HCT116 (cell line): ENCODE measurements around the gene HDLBP. TPM values are rescaled to one million over a fixed set of nuclear protein-coding genes. Genes with fewer than 3 reads are reported as not detected.

Experiments
- ATAC-seq: fragments of 200-7000 bp; cut with Tn5 transposase; 2 replicates; pipeline ENCODE4 v1.9.1; 2020; ENCODE audit warnings: mild to moderate bottlenecking, moderate library complexity
- BruUV-seq: library from RNA; stranded (reverse); fragments of 400-500 nt; replicated peaks from 2 replicates; lab custom pipeline; 2021; lab: Mats Ljungman, UMichigan
- CTCF ChIA-PET: fragments of 300-600 bp; sonication (Branson Sonifier 250); formaldehyde crosslinking; loops from one replicate; lab custom pipeline; 2021; ENCODE audit warnings: antibody characterized with exemption; lab: Charles Lee
- POLR2A ChIA-PET: fragments of 300-600, 350-600 bp; sonication (Branson Sonifier 250); formaldehyde crosslinking; loops from one replicate; lab custom pipeline; 2021; ENCODE audit warnings: antibody characterized with exemption; lab: Charles Lee
- RAD21 ChIA-PET, 2 experiments: fragments of 300-600 bp; sonication (Branson Sonifier 250); formaldehyde crosslinking; loops; one replicate each; lab custom pipeline; 2023; ENCODE audit warnings: low total read pairs in 2 of 2; ENCODE audit not compliant: uncharacterized antibody in 2 of 2, unreplicated experiment in 2 of 2, low non-redundant PET in 1 of 2; lab: Charles Lee
- DNase-seq: peaks from one replicate; pipeline ENCODE4 v3.0.0-alpha.2; 2010; ENCODE audit warnings: low read depth, low spot score
- H2AFZ ChIP-seq: fragments of 200-600 bp; shearing (Covaris generic), sonication (generic); 2 replicates; pipeline ENCODE4 v1.6.1; 2017; ENCODE audit warnings: low read depth, mixed run types, mixed read lengths, antibody characterized with exemption, low read length; ENCODE audit not compliant: poor library complexity, severe bottlenecking
- H3K27ac ChIP-seq: 2 replicates; pipeline ENCODE4 v1.5.1; 2012; ENCODE audit warnings: low read depth, low read length
- H3K27me3 ChIP-seq: fragments of 200-600 bp; sonication (generic); 2 replicates; pipeline ENCODE4 v1.6.1; 2016; ENCODE audit warnings: mixed run types, low read length, mixed read lengths; ENCODE audit not compliant: insufficient read depth
- H3K36me3 ChIP-seq, 2 experiments: fragments of 200-500 bp in 1 of 2; fragments of 200-600 bp in 1 of 2; sonication (Bioruptor generic) in 1 of 2; sonication (generic) in 1 of 2; 2 replicates each; pipeline versions ENCODE4 v1.5.1 to v1.6.1; 2014 to 2016; ENCODE audit warnings: low read length in 2 of 2, inconsistent platforms in 1 of 2, mixed read lengths in 1 of 2, mixed run types in 1 of 2; ENCODE audit not compliant: insufficient read depth in 2 of 2, control insufficient read depth in 1 of 2
- H3K4me1 ChIP-seq, 2 experiments: fragments of 200-600 bp in 1 of 2; sonication (generic) in 1 of 2; 2 replicates each; pipeline versions ENCODE4 v1.5.1 to v1.6.1; 2012 to 2017; ENCODE audit warnings: low read length in 2 of 2, inconsistent platforms in 1 of 2, mild to moderate bottlenecking in 1 of 2, mixed read lengths in 1 of 2, mixed run types in 1 of 2, moderate library complexity in 1 of 2; ENCODE audit not compliant: insufficient read depth in 2 of 2, control insufficient read depth in 1 of 2
- H3K4me2 ChIP-seq: fragments of 200-600 bp; sonication (generic); 2 replicates; pipeline ENCODE4 v1.6.1; 2017; ENCODE audit warnings: mixed run types, low read length, mixed read lengths
- H3K4me3 ChIP-seq, 2 experiments: fragments of 200-600 bp in 1 of 2; sonication (generic) in 1 of 2; replicated peaks in 1 of 2; 2 replicates each; pipeline ENCODE4 v1.5.1; 2011 to 2016; ENCODE audit warnings: low read length in 2 of 2, control low read depth in 1 of 2, low read depth in 1 of 2, mild to moderate bottlenecking in 1 of 2, mixed read lengths in 1 of 2, mixed run types in 1 of 2
- H3K79me2 ChIP-seq: fragments of 200-600 bp; sonication (generic); 2 replicates; pipeline ENCODE4 v1.6.1; 2017; ENCODE audit warnings: mild to moderate bottlenecking, mixed run types, low read length, moderate library complexity, mixed read lengths; ENCODE audit not compliant: insufficient read depth
- H3K9ac ChIP-seq: fragments of 200-600 bp; sonication (generic); 2 replicates; pipeline ENCODE4 v1.6.1; 2016; ENCODE audit warnings: low read length, mixed read lengths
- H3K9me2 ChIP-seq: fragments of 200-600 bp; sonication (generic), shearing (Covaris generic); 2 replicates; pipeline ENCODE4 v1.6.1; 2017; ENCODE audit warnings: mixed run types, mild to moderate bottlenecking, moderate library complexity; ENCODE audit not compliant: insufficient read depth
- H3K9me3 ChIP-seq, 2 experiments: fragments of 200-500 bp in 1 of 2; fragments of 200-600 bp in 1 of 2; sonication (Bioruptor generic) in 1 of 2; sonication (generic) in 1 of 2; 2 replicates each; pipeline ENCODE4 v1.6.1; 2014 to 2017; ENCODE audit warnings: low read length in 2 of 2, mixed read lengths in 2 of 2, inconsistent platforms in 1 of 2, low read depth in 1 of 2, mild to moderate bottlenecking in 1 of 2, mixed run types in 1 of 2, moderate library complexity in 1 of 2; ENCODE audit not compliant: control insufficient read depth in 1 of 2, insufficient read depth in 1 of 2
- H4K20me1 ChIP-seq: fragments of 200-600 bp; sonication (generic), shearing (Covaris generic); 2 replicates; pipeline ENCODE4 v1.6.1; 2017; ENCODE audit warnings: mixed run types, mild to moderate bottlenecking, moderate library complexity; ENCODE audit not compliant: insufficient read depth
- ATF3 ChIP-seq: IDR thresholded peaks from 2 replicates; pipeline ENCODE4 v1.6.1; 2012
- CBX3 ChIP-seq: IDR thresholded peaks from 2 replicates; pipeline ENCODE4 v1.6.1; 2012; ENCODE audit warnings: low read depth
- CEBPB ChIP-seq: IDR thresholded peaks from 2 replicates; pipeline ENCODE4 v1.6.1; 2012; ENCODE audit warnings: low read depth
- ELF1 ChIP-seq: IDR thresholded peaks from 2 replicates; pipeline ENCODE4 v1.6.1; 2012; ENCODE audit warnings: low read depth, borderline replicate concordance
- EZH2 ChIP-seq: fragments of 200-600 bp; sonication (generic); IDR thresholded peaks from 2 replicates; pipeline ENCODE4 v1.6.1; 2017; ENCODE audit warnings: antibody characterized with exemption, mixed run types
- EZH2phosphoT487 ChIP-seq: fragments of 200-600 bp; IDR thresholded peaks from 2 replicates; pipeline ENCODE4 v1.6.1; 2018; ENCODE audit warnings: antibody characterized with exemption, borderline replicate concordance
- FOSL1 ChIP-seq: IDR thresholded peaks from 2 replicates; pipeline ENCODE4 v1.6.1; 2012; ENCODE audit warnings: low read depth
- MAX ChIP-seq: IDR thresholded peaks from 2 replicates; pipeline ENCODE4 v1.6.1; 2012
- POLR2A ChIP-seq: IDR thresholded peaks from 2 replicates; pipeline ENCODE4 v1.7.0; 2011; ENCODE audit warnings: borderline replicate concordance; ENCODE audit not compliant: insufficient read depth, insufficient read length; ENCODE audit errors: extremely low read depth
- REST ChIP-seq: IDR thresholded peaks from 2 replicates; pipeline ENCODE4 v1.6.1; 2012; ENCODE audit warnings: low read depth
- SIN3A ChIP-seq: IDR thresholded peaks from 2 replicates; pipeline ENCODE4 v1.6.1; 2012; ENCODE audit warnings: low read depth
- SRF ChIP-seq: IDR thresholded peaks from 2 replicates; pipeline ENCODE4 v1.6.1; 2012; ENCODE audit warnings: low read depth
- YY1 ChIP-seq: IDR thresholded peaks from 2 replicates; pipeline ENCODE4 v1.6.1; 2011; ENCODE audit warnings: low read length, low read depth, moderate library complexity, mild to moderate bottlenecking; ENCODE audit not compliant: insufficient replicate concordance; ENCODE audit errors: extremely low read depth
- ZBTB33 ChIP-seq: IDR thresholded peaks from 2 replicates; pipeline ENCODE4 v1.6.1; 2011; ENCODE audit warnings: mild to moderate bottlenecking, low read length, moderate library complexity; ENCODE audit not compliant: insufficient replicate concordance; ENCODE audit errors: extremely low read depth
- ZNF274 ChIP-seq: fragments of 200-500 bp; sonication (Bioruptor generic); IDR thresholded peaks from 2 replicates; pipeline ENCODE4 v1.6.1; 2014; ENCODE audit warnings: mild to moderate bottlenecking, low read depth, low read length, inconsistent platforms
- intact Hi-C: fragments of 100-400 bp; cut with micrococcal nuclease; formaldehyde crosslinking; loops from 2 replicates; pipeline ENCODE4 v1.10.0; 2022
- total RNA-seq: library from RNA; stranded (reverse); gene quantifications from one replicate; pipeline ENCODE4 v1.2.1, GENCODE V29; 2021; ENCODE audit not compliant: unreplicated experiment

The HDLBP gene
- total RNA-seq, 1 experiment from 2014 or later, result 462 TPM

- H3K9me2 ChIP-seq, result no peaks in the 10 kb centered on the region
- no peak overlapping the region for H3K9ac ChIP-seq
- H3K36me3 ChIP-seq, result peaks cover 57 to 70% of the 10 kb centered on the region in 2 experiments
- no TSS peak for BruUV-seq
- H3K9me3 ChIP-seq, result no peaks in the 10 kb centered on the region
- RAD21 ChIA-PET, result no interaction called here
- ATAC-seq (no peak), DNase-seq (no peak)
- peaks cover 47% of the 10 kb centered on the region; the same call in 1 of the 2 replicates for H3K79me2 ChIP-seq
- H3K4me1 ChIP-seq, result no peaks in the 10 kb centered on the region
- H3K27ac ChIP-seq, result no peak overlapping the region
- intact Hi-C loops, result no loop called here
- peaks cover 5% of the 10 kb centered on the region; the same call in 1 of the 2 replicates for H4K20me1 ChIP-seq
- CTCF ChIA-PET, result no interaction called here
- no peak for TF ChIP-seq CEBPB
- TF ChIP-seq SIN3A, result no peak
- no peak for TF ChIP-seq CBX3
- TF ChIP-seq ATF3, result no peak
- TF ChIP-seq ZNF274, result no peak
- no peak for TF ChIP-seq EZH2
- no peak for TF ChIP-seq EZH2phosphoT487
- no peak for TF ChIP-seq FOSL1
- POLR2A ChIA-PET, result no interaction called here
- H3K4me3 ChIP-seq, result no peak overlapping the region
- no peak overlapping the region for H3K4me2 ChIP-seq
- no peak overlapping the region for H2AFZ ChIP-seq
- no peaks in the 10 kb centered on the region for H3K27me3 ChIP-seq
Measured at GRCh38 chr2:241256168-241256545, 59.3 kb downstream of the HDLBP start.

GRCh38 chr2:241255542-241256167 is 59.8 kb downstream of the HDLBP start:
- Histone ChIP-seq H2AFZ (no peak overlapping the region), H3K9me2 (no peaks in the 10 kb centered on the region), H3K27ac (no peak overlapping the region), H3K27me3 (no peaks in the 10 kb centered on the region), H3K4me3 (no peak overlapping the region), H4K20me1 (peaks cover 5% of the 10 kb centered on the region; the same call in 1 of the 2 replicates), H3K79me2 (peaks cover 46% of the 10 kb centered on the region; the same call in 1 of the 2 replicates), H3K9me3 (no peaks in the 10 kb centered on the region), H3K36me3 (peaks cover 55 to 71% of the 10 kb centered on the region in 2 experiments), H3K4me2 (no peak overlapping the region), H3K9ac (no peak overlapping the region), H3K4me1 (no peaks in the 10 kb centered on the region)
- BruUV-seq, result no TSS peak
- RAD21 ChIA-PET, result no interaction called here
- intact Hi-C loops, result no loop called here
- ATAC-seq, result no peak
- DNase-seq, result no peak
- POLR2A ChIA-PET, result no interaction called here
- CTCF ChIA-PET, result no interaction called here
- TF ChIP-seq ELF1 (no peak), CEBPB (no peak), ZBTB33 (no peak), SRF (no peak), REST (no peak), CBX3 (no peak), FOSL1 (no peak), YY1 (no peak), POLR2A (no peak), MAX (no peak)
